Erythroblast (primary cell): ENCODE data around the gene CREB5.

Experiments
- GATA1 ChIP-seq: IDR thresholded peaks from 2 replicates; pipeline ENCODE4 v1.6.1; 2011; ENCODE audit warnings: low read depth, mild to moderate bottlenecking, control low read depth, low read length, moderate library complexity
- POLR2A ChIP-seq: IDR thresholded peaks from 2 replicates; pipeline ENCODE4 v1.6.1; 2011; ENCODE audit warnings: mild to moderate bottlenecking, low read length

GRCh38 chr7:28773423-28774145 is 361.3 kb downstream of the CREB5 start:
- no peak for TF ChIP-seq POLR2A
- no peak for TF ChIP-seq GATA1
